ENCODE measurements around the gene SH3BP1.

Gene SH3BP1

GRCh38 chr22:37617431-37617830, 22.0 kb upstream of the SH3BP1 start:
- DNase-seq: no peak

- no peak for DNase-seq
Observed at GRCh38 chr22:37618072-37618656, 21.3 kb upstream of the SH3BP1 start.

- DNase-seq: no peak
Observed at GRCh38 chr22:37618674-37619073, 20.8 kb upstream of the SH3BP1 start.

- no peak for DNase-seq
Observed at GRCh38 chr22:37619991-37620390, 19.5 kb upstream of the SH3BP1 start.

GRCh38 chr22:37621352-37621860, 18.1 kb upstream of the SH3BP1 start:
- DNase-seq: no peak

GRCh38 chr22:37623075-37624016, 16.1 kb upstream of the SH3BP1 start:
- peak; percentile 83 for DNase-seq

GRCh38 chr22:37624017-37624365, 15.5 kb upstream of the SH3BP1 start:
- no peak for DNase-seq

- no peak for DNase-seq
Observed at GRCh38 chr22:37624876-37625275, 14.6 kb upstream of the SH3BP1 start.

GRCh38 chr22:37625737-37626136, 13.7 kb upstream of the SH3BP1 start:
- DNase-seq: no peak

- no peak for DNase-seq
Observed at GRCh38 chr22:37626144-37626543, 13.3 kb upstream of the SH3BP1 start.

GRCh38 chr22:37626556-37627075, 12.9 kb upstream of the SH3BP1 start:
- no peak for DNase-seq

- no peak for DNase-seq
Observed at GRCh38 chr22:37627121-37627520, 12.3 kb upstream of the SH3BP1 start.

- peak; percentile 65 for DNase-seq
Observed at GRCh38 chr22:37627545-37627944, 11.9 kb upstream of the SH3BP1 start.

GRCh38 chr22:37628830-37629229, 10.6 kb upstream of the SH3BP1 start:
- DNase-seq: no peak

GRCh38 chr22:37629928-37630327, 9.5 kb upstream of the SH3BP1 start:
- DNase-seq: no peak

GRCh38 chr22:37630839-37631435, 8.5 kb upstream of the SH3BP1 start:
- no peak for DNase-seq

- DNase-seq: peak; percentile 50
Observed at GRCh38 chr22:37631448-37632173, 7.9 kb upstream of the SH3BP1 start.

GRCh38 chr22:37632174-37633088, 7.0 kb upstream of the SH3BP1 start:
- DNase-seq: no peak

GRCh38 chr22:37633089-37633624, 6.3 kb upstream of the SH3BP1 start:
- peak; percentile 68 for DNase-seq

GRCh38 chr22:37633625-37634416, 5.6 kb upstream of the SH3BP1 start:
- DNase-seq: peak; percentile 64
